Common myeloid progenitor, CD34-positive (primary cell): ENCODE measurements around the gene ARHGEF39.

ENCODE experiments used
- CTCF ChIA-PET: fragments of 350-600 bp; sonication (Branson Sonifier 250); formaldehyde crosslinking; loops from one replicate; lab custom pipeline; 2021; ENCODE audit warnings: antibody characterized with exemption; lab: Charles Lee
- POLR2A ChIA-PET: fragments of 350-600 bp; sonication (Branson Sonifier 250); formaldehyde crosslinking; loops from one replicate; lab custom pipeline; 2021; ENCODE audit warnings: antibody characterized with exemption; lab: Charles Lee
- DNase-seq, 3 donors: peaks; one replicate each; pipeline versions ENCODE4 v3.0.0 to v3.0.0-alpha.2; 2013
- H3K27ac ChIP-seq, 2 experiments: 1 replicate in 1 of 2; 2 replicates in 1 of 2; pipeline ENCODE4 v1.7.0; 2013; ENCODE audit warnings: inconsistent platforms in 2 of 2, low read length in 2 of 2, mild to moderate bottlenecking in 2 of 2, low read depth in 1 of 2, moderate library complexity in 1 of 2; ENCODE audit not compliant: severe bottlenecking in 2 of 2, insufficient read depth in 1 of 2, poor library complexity in 1 of 2
- H3K27me3 ChIP-seq, 5 experiments: replicated peaks in 2 of 5; 1 replicate in 3 of 5; 2 replicates in 2 of 5; pipeline versions ENCODE4 v1.6.1 to v1.7.0; 2013; ENCODE audit warnings: low read length in 4 of 5, mild to moderate bottlenecking in 2 of 5, moderate library complexity in 2 of 5, inconsistent platforms in 1 of 5; ENCODE audit not compliant: insufficient read depth in 5 of 5, control insufficient read depth in 4 of 5
- H3K36me3 ChIP-seq, 4 experiments: 1 replicate in 2 of 4; 2 replicates in 2 of 4; pipeline versions ENCODE4 v1.6.1 to v1.7.0; 2013; ENCODE audit warnings: low read length in 3 of 4, control low read depth in 1 of 4, mild to moderate bottlenecking in 1 of 4; ENCODE audit not compliant: control insufficient read depth in 4 of 4, insufficient read depth in 4 of 4
- H3K4me1 ChIP-seq, 4 experiments: 1 replicate in 3 of 4; 2 replicates in 1 of 4; pipeline versions ENCODE4 v1.6.1 to v1.7.1; 2013; ENCODE audit warnings: low read length in 3 of 4, mild to moderate bottlenecking in 3 of 4, control low read depth in 1 of 4, inconsistent platforms in 1 of 4, moderate library complexity in 1 of 4; ENCODE audit not compliant: control insufficient read depth in 4 of 4, insufficient read depth in 4 of 4; ENCODE audit errors: control extremely low read depth in 1 of 4
- H3K4me3 ChIP-seq, 7 experiments: 1 replicate in 4 of 7; 2 replicates in 3 of 7; pipeline versions ENCODE4 v1.5.1 to v1.7.0; 2013; ENCODE audit warnings: mild to moderate bottlenecking in 7 of 7, low read length in 6 of 7, moderate library complexity in 6 of 7, inconsistent platforms in 2 of 7, low read depth in 2 of 7, control low read depth in 1 of 7; ENCODE audit not compliant: insufficient read depth in 4 of 7, control insufficient read depth in 1 of 7; ENCODE audit errors: extremely low read depth in 1 of 7
- H3K9me3 ChIP-seq, 5 experiments: 1 replicate in 4 of 5; 2 replicates in 1 of 5; pipeline versions ENCODE4 v1.6.1 to v1.7.1; 2013; ENCODE audit warnings: low read length in 4 of 5, mild to moderate bottlenecking in 2 of 5, inconsistent platforms in 1 of 5, low read depth in 1 of 5, moderate library complexity in 1 of 5; ENCODE audit not compliant: control insufficient read depth in 4 of 5, insufficient read depth in 2 of 5; ENCODE audit errors: control extremely low read depth in 1 of 5
- WGBS: methylation state at CpG from one replicate; pipeline ENCODE4 v1.1.5; 2013; ENCODE audit not compliant: insufficient coverage; 5-methylcytosine and 5-hydroxymethylcytosine counted together

The ARHGEF39 gene

GRCh38 chr9:35635730-35636129 is 29.3 kb downstream of the ARHGEF39 start:
- Histone ChIP-seq H3K4me3 (no peak overlapping the region), H3K4me1 (peaks cover 6 to 45% (median 30%) of the 10 kb centered on the region in 4 experiments), H3K36me3 (no peaks in the 10 kb centered on the region), H3K27ac (no peak overlapping the region), H3K27me3 (no peaks in the 10 kb centered on the region), H3K9me3 (peaks cover 0 to 2% (median 0%) of the 10 kb centered on the region in 5 experiments)
- no peak for DNase-seq
- ChIA-PET POLR2A (no interaction called here), CTCF (interaction anchor here (1.0 to 1.9 kb wide), 6 partner anchors 11 to 56 kb away, joined by 3 to 7 read pairs (median 3); no protein-coding TSS in a partner anchor)

GRCh38 chr9:35629597-35629996 is 35.4 kb downstream of the ARHGEF39 start:
- Histone ChIP-seq H3K9me3 (no peaks in the 10 kb centered on the region), H3K4me3 (no peak overlapping the region), H3K27ac (no peak overlapping the region), H3K4me1 (no peaks in the 10 kb centered on the region), H3K36me3 (no peaks in the 10 kb centered on the region), H3K27me3 (no peaks in the 10 kb centered on the region)
- CTCF ChIA-PET: interaction anchor here (1.5 to 2.4 kb wide), 3 partner anchors 10 to 16 kb away, joined by 8 to 9 read pairs (median 8); no protein-coding TSS in a partner anchor
- WGBS: 100% methylated on average over 5 of the region's 5 CpGs
- DNase-seq: no peak
- POLR2A ChIA-PET: no interaction called here

GRCh38 chr9:35628389-35628991 is 36.5 kb downstream of the ARHGEF39 start:
- CTCF ChIA-PET: interaction anchor here (1.5 to 2.4 kb wide), 6 partner anchors 9 to 25 kb away, joined by 5 to 9 read pairs (median 8); no protein-coding TSS in a partner anchor
- Histone ChIP-seq H3K4me1 (no peaks in the 10 kb centered on the region), H3K27me3 (no peaks in the 10 kb centered on the region), H3K27ac (no peak overlapping the region), H3K36me3 (no peaks in the 10 kb centered on the region), H3K9me3 (no peaks in the 10 kb centered on the region), H3K4me3 (no peak overlapping the region)
- POLR2A ChIA-PET: no interaction called here
- no peak for DNase-seq
- 97% methylated on average over 6 of the region's 6 CpGs for WGBS

- no peak overlapping the region for H3K4me3 ChIP-seq
- CTCF ChIA-PET: interaction anchor here (1.6 to 2.4 kb wide), 4 partner anchors 12 to 24 kb away, joined by 5 to 9 read pairs (median 6); no protein-coding TSS in a partner anchor
- 100% methylated on average over 2 of the region's 2 CpGs for WGBS
- no peak for DNase-seq
- H3K4me1 ChIP-seq: no peaks in the 10 kb centered on the region
- H3K9me3 ChIP-seq: no peaks in the 10 kb centered on the region
- no peaks in the 10 kb centered on the region for H3K27me3 ChIP-seq
- H3K27ac ChIP-seq: no peak overlapping the region
- POLR2A ChIA-PET: no interaction called here
- H3K36me3 ChIP-seq: no peaks in the 10 kb centered on the region
Measured at GRCh38 chr9:35627575-35627974, 37.4 kb downstream of the ARHGEF39 start.

GRCh38 chr9:35619800-35620158 is 45.2 kb downstream of the ARHGEF39 start:
- ChIA-PET CTCF (interaction anchor here (0.8 to 2.6 kb wide), 8 partner anchors 9 to 506 kb away, joined by 3 to 10 read pairs (median 4); no protein-coding TSS in a partner anchor), POLR2A (interaction anchor here (1.1 kb wide), 1 partner anchor 135 kb away, joined by 3 read pairs; no protein-coding TSS in a partner anchor)
- Histone ChIP-seq H3K36me3 (no peaks in the 10 kb centered on the region), H3K4me3 (peak overlapping the region in 2 of 7 experiments; percentile 13 to 32), H3K27ac (no peak overlapping the region), H3K9me3 (no peaks in the 10 kb centered on the region), H3K4me1 (peaks cover 0 to 54% (median 33%) of the 10 kb centered on the region in 4 experiments), H3K27me3 (no peaks in the 10 kb centered on the region)
- 14% methylated on average over 2 of the region's 2 CpGs for WGBS
- DNase-seq: no peak

GRCh38 chr9:35618854-35619799 is 45.9 kb downstream of the ARHGEF39 start:
- 51% methylated on average over 10 of the region's 17 CpGs for WGBS
- no peaks in the 10 kb centered on the region for H3K27me3 ChIP-seq
- DNase-seq: peak in 2 of 3 donors; percentile 65 to 80
- peaks cover 0 to 54% (median 33%) of the 10 kb centered on the region in 4 experiments for H3K4me1 ChIP-seq
- H3K9me3 ChIP-seq: no peaks in the 10 kb centered on the region
- no peak overlapping the region for H3K27ac ChIP-seq
- peak overlapping the region in 3 of 7 experiments; percentile 13 to 84 (median 32) for H3K4me3 ChIP-seq
- CTCF ChIA-PET: interaction anchor here (0.8 to 11.4 kb wide), 10 partner anchors 8 to 505 kb away, joined by 3 to 105 read pairs (median 4); partner anchors contain the start of genes ARHGEF39, CCDC107 and RMRP
- POLR2A ChIA-PET: no interaction called here
- no peaks in the 10 kb centered on the region for H3K36me3 ChIP-seq
